CD14-positive monocyte (primary cell): Measurements from ENCODE around the gene IGLL1. TPM values are rescaled to one million over a fixed set of nuclear protein-coding genes. Genes with fewer than 3 reads are reported as not detected.
"Not testable (repeated sequence)": the region's sequence is repeated elsewhere in the genome, so short reads cannot be mapped to it uniquely, and the experiment has no call there.

ENCODE experiments used
- DNase-seq, 3 donors: peaks; one replicate each; pipeline ENCODE4 v3.0.0-alpha.2; 2011 to 2022
- H2AFZ ChIP-seq: 2 replicates; pipeline ENCODE4 v1.6.0; 2012; ENCODE audit warnings: mild to moderate bottlenecking, low read depth, low read length, inconsistent platforms; ENCODE audit not compliant: insufficient read depth, poor library complexity, severe bottlenecking
- H3K27ac ChIP-seq, 2 donors: 1 replicate in 1 of 2; 2 replicates in 1 of 2; pipeline ENCODE4 v1.5.1; 2012 to 2013; ENCODE audit warnings: low read length in 2 of 2, control low read depth in 1 of 2, inconsistent platforms in 1 of 2, low read depth in 1 of 2, mild to moderate bottlenecking in 1 of 2
- H3K27me3 ChIP-seq, 2 donors: one replicate each; pipeline versions ENCODE4 v1.6.0 to v1.6.1; 2011 to 2013; ENCODE audit warnings: low read length in 2 of 2; ENCODE audit not compliant: control insufficient read depth in 2 of 2, insufficient read depth in 2 of 2
- H3K36me3 ChIP-seq, 2 donors: replicated peaks in 1 of 2; 1 replicate in 1 of 2; 2 replicates in 1 of 2; pipeline versions ENCODE4 v1.5.1 to v1.6.1; 2012 to 2013; ENCODE audit warnings: low read length in 2 of 2, control low read depth in 1 of 2, inconsistent platforms in 1 of 2, mild to moderate bottlenecking in 1 of 2; ENCODE audit not compliant: insufficient read depth in 2 of 2, control insufficient read depth in 1 of 2
- H3K4me1 ChIP-seq, 2 donors: 1 replicate in 1 of 2; 2 replicates in 1 of 2; pipeline versions ENCODE4 v1.5.1 to v1.6.1; 2012 to 2013; ENCODE audit warnings: low read length in 2 of 2, control low read depth in 1 of 2, inconsistent platforms in 1 of 2, mild to moderate bottlenecking in 1 of 2, moderate library complexity in 1 of 2; ENCODE audit not compliant: insufficient read depth in 2 of 2, control insufficient read depth in 1 of 2
- H3K4me2 ChIP-seq: replicated peaks from 2 replicates; pipeline ENCODE3; 2012; ENCODE audit warnings: low read length, moderate library complexity, mild to moderate bottlenecking; ENCODE audit not compliant: poor library complexity, severe bottlenecking; ENCODE audit errors: extremely low read depth
- H3K4me3 ChIP-seq, 3 experiments: fragments of 200-600 bp in 1 of 3; sonication (generic) in 1 of 3; replicated peaks in 1 of 3; 1 replicate in 2 of 3; 2 replicates in 1 of 3; pipeline ENCODE4 v1.5.1; 2011 to 2013; ENCODE audit warnings: low read length in 3 of 3, mild to moderate bottlenecking in 3 of 3, control low read depth in 2 of 3, low read depth in 2 of 3, inconsistent platforms in 1 of 3, moderate library complexity in 1 of 3
- H3K79me2 ChIP-seq: 2 replicates; pipeline ENCODE4 v1.6.0; 2012; ENCODE audit warnings: mild to moderate bottlenecking, control low read depth, inconsistent platforms, low read length, moderate library complexity; ENCODE audit not compliant: insufficient read depth
- H3K9ac ChIP-seq: 2 replicates; pipeline ENCODE4 v1.6.0; 2017; ENCODE audit warnings: low read length, mild to moderate bottlenecking; ENCODE audit not compliant: insufficient read depth, poor library complexity, severe bottlenecking
- H3K9me3 ChIP-seq, 2 donors: replicated peaks in 1 of 2; 1 replicate in 1 of 2; 2 replicates in 1 of 2; pipeline versions ENCODE4 v1.5.1 to v1.6.1; 2012 to 2013; ENCODE audit warnings: low read length in 2 of 2, control low read depth in 1 of 2; ENCODE audit not compliant: control insufficient read depth in 1 of 2, insufficient read depth in 1 of 2
- H4K20me1 ChIP-seq: 2 replicates; pipeline ENCODE4 v1.6.0; 2012; ENCODE audit warnings: mild to moderate bottlenecking, low read length, control low read depth, moderate library complexity; ENCODE audit not compliant: insufficient read depth
- H3K27ac Mint-ChIP-seq, 7 donors: one replicate each; pipeline ENCODE4 v1.8.0; 2020; ENCODE audit warnings: mild to moderate bottlenecking in 7 of 7, mixed read lengths in 7 of 7, moderate library complexity in 6 of 7, inconsistent platforms in 2 of 7
- H3K27me3 Mint-ChIP-seq, 3 donors: one replicate each; pipeline ENCODE4 v1.8.0; 2021 to 2022; ENCODE audit warnings: low read depth in 3 of 3, mild to moderate bottlenecking in 3 of 3, mixed read lengths in 3 of 3, moderate library complexity in 3 of 3, inconsistent platforms in 1 of 3
- H3K36me3 Mint-ChIP-seq, 2 donors: one replicate each; pipeline ENCODE4 v1.8.0; 2020; ENCODE audit warnings: mixed read lengths in 2 of 2, inconsistent platforms in 1 of 2, mild to moderate bottlenecking in 1 of 2
- H3K4me1 Mint-ChIP-seq: one replicate; pipeline ENCODE4 v1.8.0; 2020; ENCODE audit warnings: mild to moderate bottlenecking, mixed read lengths
- H3K4me3 Mint-ChIP-seq, 2 donors: one replicate each; pipeline ENCODE4 v1.8.0; 2020; ENCODE audit warnings: mild to moderate bottlenecking in 2 of 2, mixed read lengths in 2 of 2, moderate library complexity in 1 of 2
- H3K9me3 Mint-ChIP-seq, 7 donors: one replicate each; pipeline ENCODE4 v1.8.0; 2020 to 2022; ENCODE audit warnings: mixed read lengths in 7 of 7, mild to moderate bottlenecking in 6 of 7, moderate library complexity in 6 of 7, inconsistent platforms in 2 of 7
- CTCF ChIP-seq: fragments of 200-600 bp; IDR thresholded peaks from one replicate; pipeline ENCODE4 v1.8.0; 2022; ENCODE audit warnings: antibody characterized with exemption, mild to moderate bottlenecking
- WGBS: methylation state at CpG from one replicate; pipeline ENCODE4 v1.1.5; 2013; ENCODE audit warnings: missing lambda C conversion rate; ENCODE audit not compliant: insufficient coverage; 5-methylcytosine and 5-hydroxymethylcytosine counted together
- intact Hi-C, 2 donors: fragments of 100-400 bp; cut with micrococcal nuclease; formaldehyde crosslinking; loops; one replicate each; pipeline versions ENCODE4 v1.15.0 to v1.15.1; 2023
- polyA plus RNA-seq, 3 donors: library from polyadenylated mRNA; depleted of rRNA in 1 of 3; unstranded in 2 of 3; stranded (reverse) in 1 of 3; fragments of 300-500 nt in 2 of 3; fragments of >200 nt in 1 of 3; fragmentation: Illumina TruSeq in 2 of 3; gene quantifications; 1 replicate in 2 of 3; 2 replicates in 1 of 3; pipeline ENCODE4 v1.2.3, GENCODE V29; 2012 to 2021

IGLL1 gene
- polyA plus RNA-seq, 3 donors: not detected

- Histone ChIP-seq H3K4me2 (no peak overlapping the region), H3K79me2 (no peaks in the 10 kb centered on the region), H3K9ac (no peak overlapping the region), H3K9me3 (no peaks in the 10 kb centered on the region), H3K27me3 (no peaks in the 10 kb centered on the region), H3K36me3 (no peaks in the 10 kb centered on the region), H3K27ac (no peak overlapping the region), H4K20me1 (no peaks in the 10 kb centered on the region), H3K4me1 (peaks cover 0 to 3% of the 10 kb centered on the region in 2 donors), H3K4me3 (no peak overlapping the region), H2AFZ (no peak overlapping the region)
- Mint-ChIP-seq H3K4me3 (no peak overlapping the region), H3K27me3 (peaks cover 0 to 19% (median 13%) of the 10 kb centered on the region in 3 donors), H3K27ac (no peak overlapping the region), H3K4me1 (peaks cover 8% of the 10 kb centered on the region), H3K36me3 (no peaks in the 10 kb centered on the region), H3K9me3 (no peaks in the 10 kb centered on the region)
- intact Hi-C loops: no loop called here
- no peak for DNase-seq
- WGBS: 73% methylated on average over 2 of the region's 17 CpGs
- no peak for TF ChIP-seq CTCF
Observed at GRCh38 chr22:23536821-23537345, 43.2 kb downstream of the IGLL1 start.

DNA sequence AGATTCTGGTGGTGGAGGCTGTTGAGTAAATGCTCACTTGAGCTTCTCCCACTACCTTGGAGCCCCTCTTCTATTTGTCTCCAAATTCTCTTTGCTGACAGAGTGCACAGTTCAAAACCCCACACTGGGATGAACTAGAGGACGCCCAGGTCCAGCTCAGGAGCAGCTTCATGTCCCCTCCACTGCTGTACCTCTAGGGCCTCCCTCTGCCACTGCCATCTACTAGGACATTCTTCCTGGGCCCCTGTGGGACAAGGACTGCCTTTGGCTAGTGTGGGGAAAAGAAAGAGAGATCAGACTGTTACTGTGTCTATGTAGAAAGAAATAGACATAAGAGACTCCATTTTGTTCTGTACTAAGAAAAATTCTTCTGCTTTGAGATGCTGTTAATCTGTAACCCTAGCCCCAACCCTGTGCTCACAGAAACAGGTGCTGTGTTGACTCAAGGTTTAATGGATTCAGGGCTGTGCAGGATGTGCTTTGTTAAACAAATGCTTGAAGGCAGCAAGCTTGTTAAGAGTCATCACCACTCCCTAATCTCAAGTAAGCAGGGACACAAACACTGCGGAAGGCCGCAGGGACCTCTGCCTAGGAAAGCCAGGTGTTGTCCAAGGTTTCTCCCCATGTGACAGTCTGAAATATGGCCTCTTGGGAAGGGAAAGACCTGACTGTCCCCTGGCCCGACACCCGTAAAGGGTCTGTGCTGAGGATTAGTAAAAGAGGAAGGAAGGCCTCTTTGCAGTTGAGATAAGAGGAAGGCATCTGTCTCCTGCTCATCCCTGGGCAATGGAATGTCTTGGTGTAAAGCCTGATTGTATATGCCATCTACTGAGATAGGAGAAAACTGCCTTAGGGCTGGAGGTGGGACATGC lies 44.1 kb downstream of the IGLL1 start:
- H3K27ac Mint-ChIP-seq, H3K27ac ChIP-seq, H3K9ac ChIP-seq, H3K4me3 Mint-ChIP-seq, H2AFZ ChIP-seq, DNase-seq, H3K27me3 ChIP-seq, H3K36me3 ChIP-seq, H3K4me3 ChIP-seq, H3K4me1 Mint-ChIP-seq, H3K9me3 ChIP-seq, H3K79me2 ChIP-seq, H4K20me1 ChIP-seq, intact Hi-C loops, H3K4me2 ChIP-seq, H3K4me1 ChIP-seq, H3K9me3 Mint-ChIP-seq, H3K36me3 Mint-ChIP-seq: not testable (repeated sequence)
- WGBS: 29% methylated on average over 5 of the region's 5 CpGs
- H3K27me3 Mint-ChIP-seq: peaks cover 0 to 18% (median 13%) of the 10 kb centered on the region in 3 donors
